GM19467 (cell line): ENCODE results near the gene CELF5.

Experiments
- ATAC-seq: cut with Tn5 transposase; IDR thresholded peaks from one replicate; pipeline ENCODE4 v1.9.1; 2021; ENCODE audit warnings: mild to moderate bottlenecking, moderate library complexity; ENCODE audit not compliant: unreplicated experiment

The CELF5 gene

GRCh38 chr19:3224346-3225168, at the start of gene CELF5:
CELF5 (plus strand) TSS chr19:3224661; CDS start chr19:3224740, 79 bp downstream.
- ATAC-seq, result no peak

- ATAC-seq, result no peak
Observed at GRCh38 chr19:3175781-3176714, 48.4 kb upstream of the CELF5 start.

- no peak for ATAC-seq
Observed at GRCh38 chr19:3176715-3177501, 47.6 kb upstream of the CELF5 start.

GRCh38 chr19:3178377-3178972, 46.0 kb upstream of the CELF5 start, which contains the start of gene S1PR4:
S1PR4 (plus strand) TSS chr19:3178769; CDS start chr19:3178793, 24 bp downstream.
- no peak for ATAC-seq

- no peak for ATAC-seq
Observed at GRCh38 chr19:3178973-3179738, 45.3 kb upstream of the CELF5 start.

- no peak for ATAC-seq
Observed at GRCh38 chr19:3179739-3180293, 44.6 kb upstream of the CELF5 start.

- ATAC-seq, result no peak
Observed at GRCh38 chr19:3183721-3184641, 40.5 kb upstream of the CELF5 start.

GRCh38 chr19:3184847-3185460, 39.5 kb upstream of the CELF5 start:
- ATAC-seq, result no peak

GRCh38 chr19:3185461-3186159, 38.9 kb upstream of the CELF5 start, which contains the start of gene NCLN:
NCLN (plus strand) TSS chr19:3185930; CDS start chr19:3186031, 101 bp downstream.
- peak; percentile 80 for ATAC-seq

GRCh38 chr19:3186160-3186688, 38.2 kb upstream of the CELF5 start:
- peak; percentile 25 for ATAC-seq

GRCh38 chr19:3186891-3187661, 37.4 kb upstream of the CELF5 start:
- no peak for ATAC-seq

GRCh38 chr19:3187662-3188511, 36.6 kb upstream of the CELF5 start:
- no peak for ATAC-seq

GRCh38 chr19:3188627-3189596, 35.5 kb upstream of the CELF5 start:
- no peak for ATAC-seq
